HEK293 (cell line): Measurements from ENCODE around the gene DRD1.

Source experiments
- HOXD13 ChIP-seq: sonication (generic); formaldehyde crosslinking; IDR thresholded peaks from 2 replicates; pipeline ENCODE4 v1.8.0; 2022; ENCODE audit warnings: missing genetic modification reagents, borderline replicate concordance
- ZNF121 ChIP-seq: fragments of 450-650 bp; formaldehyde crosslinking; IDR thresholded peaks from 2 replicates; pipeline ENCODE4 v1.5.1; 2016; ENCODE audit warnings: missing biosample characterization, missing genetic modification characterization
- ZNF155 ChIP-seq: fragments of 450-650 bp; formaldehyde crosslinking; IDR thresholded peaks from 2 replicates; pipeline ENCODE4 v1.5.1; 2016; ENCODE audit warnings: missing biosample characterization, missing genetic modification characterization
- ZNF157 ChIP-seq: fragments of 450-650 bp; formaldehyde crosslinking; IDR thresholded peaks from 2 replicates; pipeline ENCODE4 v1.5.1; 2016; ENCODE audit warnings: missing biosample characterization, missing genetic modification characterization
- ZNF174 ChIP-seq: fragments of 450-650 bp; formaldehyde crosslinking; IDR thresholded peaks from 2 replicates; pipeline ENCODE4 v1.5.0; 2017; ENCODE audit warnings: missing biosample characterization, mild to moderate bottlenecking, missing genetic modification characterization
- ZNF24 ChIP-seq: fragments of 450-650 bp; formaldehyde crosslinking; IDR thresholded peaks from 2 replicates; pipeline ENCODE4 v1.5.1; 2016; ENCODE audit warnings: missing biosample characterization, missing genetic modification characterization
- TF ChIP-seq, protein P1 (sequence below): fragments of 450-650 bp; formaldehyde crosslinking; IDR thresholded peaks from 2 replicates; pipeline ENCODE4 v1.5.1; 2016; ENCODE audit warnings: missing biosample characterization, missing genetic modification characterization
- TF ChIP-seq, protein P2 (sequence below): fragments of 450-650 bp; formaldehyde crosslinking; IDR thresholded peaks from 2 replicates; pipeline ENCODE4 v1.5.1; 2016; ENCODE audit warnings: missing biosample characterization, missing genetic modification characterization

DNA sequence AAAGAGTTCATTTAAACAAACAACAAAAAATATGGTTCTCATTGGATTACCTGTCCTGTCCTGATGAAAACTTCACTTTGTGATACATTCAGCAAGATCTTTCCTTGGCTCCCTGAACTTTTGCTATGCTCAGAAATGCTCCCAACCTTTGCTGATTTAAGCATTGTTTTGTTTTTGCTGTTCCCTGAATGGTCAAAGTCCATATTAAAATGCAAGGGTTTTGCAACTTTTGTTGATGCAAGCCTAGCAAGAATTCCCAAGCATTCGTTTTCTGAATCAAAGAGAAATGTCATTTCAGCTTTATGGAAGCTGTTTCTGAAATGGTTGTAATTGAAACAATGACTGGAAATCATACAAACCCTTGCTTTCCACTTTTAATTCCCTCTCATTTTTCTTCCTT lies 31.3 kb upstream of the DRD1 start:
- TF ChIP-seq ZNF121 (tag by site-specific recombination) (no peak), ZNF155 (tag by site-specific recombination) (no peak), ZNF24 (tag by site-specific recombination) (no peak), ZNF174 (no peak), ZNF157 (tag by site-specific recombination) (no peak), HOXD13 (no peak)
- TF ChIP-seq, protein P1, sequence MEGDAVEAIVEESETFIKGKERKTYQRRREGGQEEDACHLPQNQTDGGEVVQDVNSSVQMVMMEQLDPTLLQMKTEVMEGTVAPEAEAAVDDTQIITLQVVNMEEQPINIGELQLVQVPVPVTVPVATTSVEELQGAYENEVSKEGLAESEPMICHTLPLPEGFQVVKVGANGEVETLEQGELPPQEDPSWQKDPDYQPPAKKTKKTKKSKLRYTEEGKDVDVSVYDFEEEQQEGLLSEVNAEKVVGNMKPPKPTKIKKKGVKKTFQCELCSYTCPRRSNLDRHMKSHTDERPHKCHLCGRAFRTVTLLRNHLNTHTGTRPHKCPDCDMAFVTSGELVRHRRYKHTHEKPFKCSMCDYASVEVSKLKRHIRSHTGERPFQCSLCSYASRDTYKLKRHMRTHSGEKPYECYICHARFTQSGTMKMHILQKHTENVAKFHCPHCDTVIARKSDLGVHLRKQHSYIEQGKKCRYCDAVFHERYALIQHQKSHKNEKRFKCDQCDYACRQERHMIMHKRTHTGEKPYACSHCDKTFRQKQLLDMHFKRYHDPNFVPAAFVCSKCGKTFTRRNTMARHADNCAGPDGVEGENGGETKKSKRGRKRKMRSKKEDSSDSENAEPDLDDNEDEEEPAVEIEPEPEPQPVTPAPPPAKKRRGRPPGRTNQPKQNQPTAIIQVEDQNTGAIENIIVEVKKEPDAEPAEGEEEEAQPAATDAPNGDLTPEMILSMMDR (tag by site-specific recombination) = no peak
- TF ChIP-seq, protein P2, sequence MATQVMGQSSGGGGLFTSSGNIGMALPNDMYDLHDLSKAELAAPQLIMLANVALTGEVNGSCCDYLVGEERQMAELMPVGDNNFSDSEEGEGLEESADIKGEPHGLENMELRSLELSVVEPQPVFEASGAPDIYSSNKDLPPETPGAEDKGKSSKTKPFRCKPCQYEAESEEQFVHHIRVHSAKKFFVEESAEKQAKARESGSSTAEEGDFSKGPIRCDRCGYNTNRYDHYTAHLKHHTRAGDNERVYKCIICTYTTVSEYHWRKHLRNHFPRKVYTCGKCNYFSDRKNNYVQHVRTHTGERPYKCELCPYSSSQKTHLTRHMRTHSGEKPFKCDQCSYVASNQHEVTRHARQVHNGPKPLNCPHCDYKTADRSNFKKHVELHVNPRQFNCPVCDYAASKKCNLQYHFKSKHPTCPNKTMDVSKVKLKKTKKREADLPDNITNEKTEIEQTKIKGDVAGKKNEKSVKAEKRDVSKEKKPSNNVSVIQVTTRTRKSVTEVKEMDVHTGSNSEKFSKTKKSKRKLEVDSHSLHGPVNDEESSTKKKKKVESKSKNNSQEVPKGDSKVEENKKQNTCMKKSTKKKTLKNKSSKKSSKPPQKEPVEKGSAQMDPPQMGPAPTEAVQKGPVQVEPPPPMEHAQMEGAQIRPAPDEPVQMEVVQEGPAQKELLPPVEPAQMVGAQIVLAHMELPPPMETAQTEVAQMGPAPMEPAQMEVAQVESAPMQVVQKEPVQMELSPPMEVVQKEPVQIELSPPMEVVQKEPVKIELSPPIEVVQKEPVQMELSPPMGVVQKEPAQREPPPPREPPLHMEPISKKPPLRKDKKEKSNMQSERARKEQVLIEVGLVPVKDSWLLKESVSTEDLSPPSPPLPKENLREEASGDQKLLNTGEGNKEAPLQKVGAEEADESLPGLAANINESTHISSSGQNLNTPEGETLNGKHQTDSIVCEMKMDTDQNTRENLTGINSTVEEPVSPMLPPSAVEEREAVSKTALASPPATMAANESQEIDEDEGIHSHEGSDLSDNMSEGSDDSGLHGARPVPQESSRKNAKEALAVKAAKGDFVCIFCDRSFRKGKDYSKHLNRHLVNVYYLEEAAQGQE (tag by site-specific recombination) = no peak
